ENCODE data around the gene ALKBH8.

Gene ALKBH8

DNA sequence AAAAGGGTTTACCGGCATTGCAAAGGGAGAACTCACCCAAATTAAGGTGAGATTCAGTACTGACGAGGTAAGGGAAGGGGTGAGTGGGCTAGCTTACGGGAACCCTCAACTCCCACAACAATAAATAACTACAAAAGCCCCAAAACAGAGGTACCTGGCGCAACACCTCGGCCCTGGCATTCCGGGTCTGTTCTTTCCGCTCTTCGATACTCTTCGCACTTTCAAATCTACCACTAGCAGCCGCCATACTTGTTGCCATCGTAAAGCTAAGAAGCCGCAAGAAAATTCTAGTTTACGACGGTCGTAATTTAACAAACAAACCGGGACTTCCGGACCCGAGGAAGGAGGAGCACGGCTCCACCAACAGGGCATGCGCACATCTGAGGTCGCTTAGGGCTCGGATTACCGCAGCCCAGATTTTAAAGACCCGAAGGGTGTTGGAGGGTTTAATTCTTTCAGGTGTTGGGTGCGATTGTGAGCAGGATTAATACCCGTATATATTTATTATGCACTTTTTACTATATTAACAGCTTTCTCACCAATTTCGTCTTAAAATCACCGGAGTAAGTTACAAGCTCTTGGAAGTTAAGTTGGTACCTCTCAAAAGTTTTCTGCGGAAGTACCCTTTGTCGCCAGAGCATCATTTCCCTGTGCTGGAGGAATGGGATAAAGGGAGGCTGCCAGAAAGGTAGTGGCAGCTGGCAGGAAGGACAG is 107.8 kb downstream of the ALKBH8 start, which contains the start of gene CWF19L2:
TSS of gene CWF19L2 (minus strand) at position 268 of the 714 bp plus-strand sequence. CDS start at position 259, 9 bp downstream.
- TF ChIP-seq SIN3A (IDR thresholded peaks at IDR 0.05; ENCODE audit: borderline replicate concordance, insufficient read depth, low read length) (no peak), FOXP2 (optimal IDR thresholded peaks at IDR 0.05; ENCODE audit: borderline replicate concordance, extremely low read depth, extremely low read length, insufficient read depth) (peak; percentile 43), TAF1 (IDR thresholded peaks at IDR 0.05; ENCODE audit: borderline replicate concordance, insufficient read depth, low read length) (peak; percentile 98), POLR2AphosphoS5 (IDR thresholded peaks at IDR 0.05; ENCODE audit: low read depth, low read length) (peak; percentile 98)
- TF ChIP-seq, protein P1, sequence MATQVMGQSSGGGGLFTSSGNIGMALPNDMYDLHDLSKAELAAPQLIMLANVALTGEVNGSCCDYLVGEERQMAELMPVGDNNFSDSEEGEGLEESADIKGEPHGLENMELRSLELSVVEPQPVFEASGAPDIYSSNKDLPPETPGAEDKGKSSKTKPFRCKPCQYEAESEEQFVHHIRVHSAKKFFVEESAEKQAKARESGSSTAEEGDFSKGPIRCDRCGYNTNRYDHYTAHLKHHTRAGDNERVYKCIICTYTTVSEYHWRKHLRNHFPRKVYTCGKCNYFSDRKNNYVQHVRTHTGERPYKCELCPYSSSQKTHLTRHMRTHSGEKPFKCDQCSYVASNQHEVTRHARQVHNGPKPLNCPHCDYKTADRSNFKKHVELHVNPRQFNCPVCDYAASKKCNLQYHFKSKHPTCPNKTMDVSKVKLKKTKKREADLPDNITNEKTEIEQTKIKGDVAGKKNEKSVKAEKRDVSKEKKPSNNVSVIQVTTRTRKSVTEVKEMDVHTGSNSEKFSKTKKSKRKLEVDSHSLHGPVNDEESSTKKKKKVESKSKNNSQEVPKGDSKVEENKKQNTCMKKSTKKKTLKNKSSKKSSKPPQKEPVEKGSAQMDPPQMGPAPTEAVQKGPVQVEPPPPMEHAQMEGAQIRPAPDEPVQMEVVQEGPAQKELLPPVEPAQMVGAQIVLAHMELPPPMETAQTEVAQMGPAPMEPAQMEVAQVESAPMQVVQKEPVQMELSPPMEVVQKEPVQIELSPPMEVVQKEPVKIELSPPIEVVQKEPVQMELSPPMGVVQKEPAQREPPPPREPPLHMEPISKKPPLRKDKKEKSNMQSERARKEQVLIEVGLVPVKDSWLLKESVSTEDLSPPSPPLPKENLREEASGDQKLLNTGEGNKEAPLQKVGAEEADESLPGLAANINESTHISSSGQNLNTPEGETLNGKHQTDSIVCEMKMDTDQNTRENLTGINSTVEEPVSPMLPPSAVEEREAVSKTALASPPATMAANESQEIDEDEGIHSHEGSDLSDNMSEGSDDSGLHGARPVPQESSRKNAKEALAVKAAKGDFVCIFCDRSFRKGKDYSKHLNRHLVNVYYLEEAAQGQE (IDR thresholded peaks at IDR 0.05; ENCODE audit: insufficient read depth in 1 of 2, low read depth in 2 of 2, low read length in 2 of 2): peak in 1 of 2 experiments; percentile 60; a peak in 2 of 4 replicates

DNA sequence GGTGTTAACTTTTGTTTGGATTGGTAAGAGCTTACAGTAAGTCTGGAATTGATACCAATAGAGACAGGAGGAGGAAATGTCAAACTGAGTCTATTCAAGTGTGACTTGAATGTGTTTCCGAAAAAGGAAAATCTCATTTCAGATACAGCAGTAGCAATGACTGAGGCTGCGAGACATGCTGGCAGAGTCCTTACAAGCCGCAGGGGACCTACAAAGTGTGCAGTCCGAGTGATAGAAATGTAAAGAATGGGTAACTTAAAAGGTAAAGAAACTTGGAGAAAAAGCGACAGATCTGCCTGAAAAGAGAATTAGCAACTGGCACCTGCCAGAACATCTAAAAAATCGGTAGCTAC is 108.4 kb downstream of the ALKBH8 start:
- TF ChIP-seq FOXP2 (optimal IDR thresholded peaks at IDR 0.05; ENCODE audit: borderline replicate concordance, extremely low read depth, extremely low read length, insufficient read depth) (no peak), POLR2AphosphoS5 (IDR thresholded peaks at IDR 0.05; ENCODE audit: low read depth, low read length) (no peak), TAF1 (IDR thresholded peaks at IDR 0.05; ENCODE audit: borderline replicate concordance, insufficient read depth, low read length) (no peak), SIN3A (IDR thresholded peaks at IDR 0.05; ENCODE audit: borderline replicate concordance, insufficient read depth, low read length) (no peak)
- TF ChIP-seq, protein P1 (IDR thresholded peaks at IDR 0.05; ENCODE audit: insufficient read depth in 1 of 2, low read depth in 2 of 2, low read length in 2 of 2): no peak

DNA sequence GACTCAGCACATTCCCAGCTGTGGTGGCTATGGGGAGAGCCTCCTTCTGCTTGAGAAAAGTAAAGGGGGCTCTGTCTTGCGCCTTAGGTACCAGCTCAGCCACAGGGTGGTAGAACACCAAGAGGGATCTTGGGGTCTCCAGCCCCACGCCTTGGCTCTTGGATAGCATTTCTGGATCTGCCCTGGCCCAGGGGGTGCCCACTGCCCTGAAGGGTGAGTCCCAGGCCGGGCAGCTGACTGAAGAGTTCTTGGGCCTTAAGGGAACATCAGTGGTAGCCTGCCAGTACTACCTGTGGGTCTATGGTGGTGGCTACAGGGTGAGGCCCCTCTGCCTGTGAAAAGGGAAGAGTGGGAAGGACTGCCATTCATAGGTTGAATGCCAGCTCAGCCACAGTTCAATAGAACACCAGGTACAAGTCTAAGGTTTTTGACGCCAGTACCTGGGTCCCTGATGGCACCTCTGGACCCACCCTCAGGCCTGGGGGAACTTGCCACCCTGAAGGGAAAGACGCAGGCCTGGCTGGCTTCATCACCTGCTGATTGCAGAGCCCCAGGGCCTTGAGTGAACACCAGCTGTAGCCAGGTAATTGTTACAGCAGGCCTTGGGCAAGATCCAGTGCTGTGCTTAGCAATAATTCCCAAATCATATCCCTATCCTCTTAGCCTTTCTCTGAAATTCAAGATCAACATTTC is 111.8 kb downstream of the ALKBH8 start:
- no peak for TF ChIP-seq POLR2AphosphoS5 (IDR thresholded peaks at IDR 0.05; ENCODE audit: low read depth, low read length)
- no peak for TF ChIP-seq TAF1 (IDR thresholded peaks at IDR 0.05; ENCODE audit: borderline replicate concordance, insufficient read depth, low read length)
- TF ChIP-seq SIN3A (IDR thresholded peaks at IDR 0.05; ENCODE audit: borderline replicate concordance, insufficient read depth, low read length): no peak
- TF ChIP-seq, protein P1 (IDR thresholded peaks at IDR 0.05; ENCODE audit: insufficient read depth in 1 of 2, low read depth in 2 of 2, low read length in 2 of 2): no peak
- no peak for TF ChIP-seq FOXP2 (optimal IDR thresholded peaks at IDR 0.05; ENCODE audit: borderline replicate concordance, extremely low read depth, extremely low read length, insufficient read depth)

Measured in PFSK-1 (cell line).